Skeletal muscle satellite cell (primary cell): Measurements from ENCODE around the gene PDE10A.

ENCODE experiments used
- H3K27me3 ChIP-seq: 2 replicates; pipeline ENCODE4 v1.7.0; 2013; ENCODE audit warnings: low read length; ENCODE audit not compliant: control insufficient read depth, insufficient read depth
- H3K36me3 ChIP-seq: 2 replicates; pipeline ENCODE4 v1.7.0; 2013; ENCODE audit warnings: mild to moderate bottlenecking, control low read depth, low read length; ENCODE audit not compliant: insufficient read depth
- H3K4me1 ChIP-seq: 2 replicates; pipeline ENCODE4 v1.7.0; 2013; ENCODE audit warnings: low read length; ENCODE audit not compliant: control insufficient read depth, insufficient read depth
- H3K4me2 ChIP-seq: 2 replicates; pipeline ENCODE4 v1.7.0; 2013; ENCODE audit warnings: mild to moderate bottlenecking, low read length
- H3K4me3 ChIP-seq: 2 replicates; pipeline ENCODE4 v1.7.0; 2013; ENCODE audit warnings: low read length
- H3K9ac ChIP-seq: 2 replicates; pipeline ENCODE4 v1.7.0; 2013; ENCODE audit warnings: mild to moderate bottlenecking, low read depth, low read length, moderate library complexity
- H3K9me3 ChIP-seq: replicated peaks from 2 replicates; pipeline ENCODE4 v1.7.0; 2013; ENCODE audit warnings: mild to moderate bottlenecking, control low read depth, low read length

PDE10A gene

GRCh38 chr6:165404296-165404695, 258.7 kb downstream of the PDE10A start:
- Histone ChIP-seq H3K27me3 (no peaks in the 10 kb centered on the region), H3K36me3 (no peaks in the 10 kb centered on the region), H3K9ac (no peak overlapping the region), H3K4me3 (no peak overlapping the region), H3K4me2 (no peak overlapping the region), H3K4me1 (no peaks in the 10 kb centered on the region), H3K9me3 (no peaks in the 10 kb centered on the region)

DNA sequence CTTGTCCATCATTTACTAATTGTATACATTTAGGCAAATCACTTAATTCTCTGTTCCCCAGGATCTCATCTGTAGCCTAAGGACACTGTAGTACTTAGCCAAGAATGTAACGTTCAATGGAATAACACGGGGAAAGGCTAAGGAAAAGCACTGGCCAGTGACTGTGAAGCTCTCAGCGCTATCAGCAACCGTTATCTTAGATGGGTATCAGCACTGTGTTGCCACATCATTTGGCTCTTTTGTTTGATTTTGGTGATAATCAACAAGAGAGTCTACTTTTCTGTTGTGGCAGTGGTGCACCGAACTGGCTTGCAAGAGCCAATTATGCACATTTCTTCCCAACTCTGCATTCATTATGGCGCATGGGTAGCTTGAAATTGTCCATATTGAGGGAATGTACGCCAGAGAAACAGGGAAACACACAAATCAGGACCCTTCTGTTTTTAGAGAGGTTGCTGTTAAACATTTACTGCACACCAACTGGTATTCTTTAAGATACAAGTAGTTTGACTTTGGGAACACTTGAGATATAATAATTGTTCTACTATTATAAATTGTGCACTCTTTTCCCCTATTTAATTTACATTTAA, 259.9 kb downstream of the PDE10A start:
- Histone ChIP-seq H3K36me3 (no peaks in the 10 kb centered on the region), H3K4me3 (no peak overlapping the region), H3K4me1 (no peaks in the 10 kb centered on the region), H3K4me2 (no peak overlapping the region), H3K9me3 (no peaks in the 10 kb centered on the region), H3K9ac (no peak overlapping the region), H3K27me3 (no peaks in the 10 kb centered on the region)

- no peak overlapping the region for H3K4me3 ChIP-seq
- H3K9ac ChIP-seq, result no peak overlapping the region
- H3K4me1 ChIP-seq, result no peaks in the 10 kb centered on the region
- H3K27me3 ChIP-seq, result no peaks in the 10 kb centered on the region
- H3K9me3 ChIP-seq, result no peaks in the 10 kb centered on the region
- H3K36me3 ChIP-seq, result no peaks in the 10 kb centered on the region
- no peak overlapping the region for H3K4me2 ChIP-seq
These were observed 261.9 kb downstream of the PDE10A start for GRCh38 chr6:165401092-165401491.

DNA sequence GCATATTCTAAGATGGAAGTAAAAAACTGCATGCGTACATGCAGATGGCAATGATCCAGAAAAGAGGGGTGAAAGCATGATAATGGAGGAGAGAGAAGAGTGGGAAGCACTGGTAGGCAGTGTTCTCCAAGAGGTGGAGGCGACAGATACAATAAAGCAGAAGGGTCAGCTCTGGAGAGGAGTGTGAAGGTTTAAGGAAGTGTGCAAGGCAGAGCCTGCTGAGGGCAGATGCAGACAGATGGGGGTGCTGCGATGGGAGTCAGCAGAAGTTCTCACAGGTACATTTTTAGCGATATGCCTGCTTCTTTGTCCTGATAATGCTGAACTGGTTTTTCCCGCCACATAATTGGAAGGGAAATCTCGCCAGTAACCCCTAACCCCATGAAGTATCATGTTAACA, 272.6 kb downstream of the PDE10A start:
- Histone ChIP-seq H3K9me3 (no peaks in the 10 kb centered on the region), H3K9ac (no peak overlapping the region), H3K4me3 (no peak overlapping the region), H3K36me3 (no peaks in the 10 kb centered on the region), H3K27me3 (no peaks in the 10 kb centered on the region), H3K4me2 (no peak overlapping the region), H3K4me1 (no peaks in the 10 kb centered on the region)

GRCh38 chr6:165389534-165389933, 273.5 kb downstream of the PDE10A start:
- Histone ChIP-seq H3K4me3 (no peak overlapping the region), H3K27me3 (no peaks in the 10 kb centered on the region), H3K4me2 (no peak overlapping the region), H3K9ac (no peak overlapping the region), H3K36me3 (no peaks in the 10 kb centered on the region), H3K4me1 (no peaks in the 10 kb centered on the region), H3K9me3 (no peaks in the 10 kb centered on the region)

- Histone ChIP-seq H3K4me3 (no peak overlapping the region), H3K36me3 (no peaks in the 10 kb centered on the region), H3K4me2 (no peak overlapping the region), H3K27me3 (no peaks in the 10 kb centered on the region), H3K9ac (no peak overlapping the region), H3K4me1 (no peaks in the 10 kb centered on the region), H3K9me3 (no peaks in the 10 kb centered on the region)
These were observed 279.7 kb downstream of the PDE10A start for GRCh38 chr6:165383323-165383722.

DNA sequence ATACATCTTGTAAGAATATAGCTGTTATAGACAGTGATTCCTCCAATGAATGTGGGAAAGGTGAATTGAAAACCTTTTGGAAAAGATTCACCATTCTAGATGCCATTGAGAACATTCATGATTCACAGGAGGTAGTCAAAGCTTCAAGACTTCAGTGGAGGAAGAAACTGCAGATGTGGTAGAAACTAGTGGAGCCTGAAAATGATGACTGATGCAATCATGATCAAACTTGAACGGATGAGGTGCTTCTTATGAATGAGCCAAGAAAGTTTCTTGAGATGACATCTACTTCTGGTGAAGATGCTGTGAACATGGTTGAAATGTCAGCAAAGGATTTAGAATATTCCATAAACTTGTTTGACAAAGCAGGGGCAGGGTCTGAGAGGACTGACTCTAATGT, 286.9 kb downstream of the PDE10A start:
- Histone ChIP-seq H3K36me3 (no peaks in the 10 kb centered on the region), H3K4me2 (no peak overlapping the region), H3K9me3 (no peaks in the 10 kb centered on the region), H3K9ac (no peak overlapping the region), H3K4me1 (no peaks in the 10 kb centered on the region), H3K27me3 (no peaks in the 10 kb centered on the region), H3K4me3 (no peak overlapping the region)

- Histone ChIP-seq H3K36me3 (no peaks in the 10 kb centered on the region), H3K4me2 (no peak overlapping the region), H3K9ac (no peak overlapping the region), H3K4me1 (no peaks in the 10 kb centered on the region), H3K27me3 (no peaks in the 10 kb centered on the region), H3K9me3 (no peaks in the 10 kb centered on the region), H3K4me3 (no peak overlapping the region)
These were observed 297.7 kb downstream of the PDE10A start for GRCh38 chr6:165365371-165365770.

DNA sequence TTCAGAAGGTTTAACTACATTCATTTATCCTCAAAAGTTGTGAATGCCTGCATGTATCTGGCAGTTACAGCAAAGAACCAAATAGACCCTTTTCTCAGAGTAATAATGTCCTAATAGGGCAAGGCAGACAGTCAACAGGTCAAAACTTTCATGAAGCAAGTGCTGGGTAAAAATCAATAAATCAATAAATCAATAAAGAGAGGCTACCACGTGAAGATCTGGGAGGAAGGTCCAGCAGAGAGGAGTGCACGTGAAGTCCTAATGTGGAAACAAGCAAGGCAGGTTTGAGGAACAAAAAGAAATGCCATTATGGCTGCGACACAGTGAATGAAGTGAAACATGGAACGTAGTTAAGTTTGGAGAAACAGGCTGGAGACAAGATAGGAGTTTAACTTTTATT, 317.3 kb downstream of the PDE10A start:
- no peaks in the 10 kb centered on the region for H3K36me3 ChIP-seq
- H3K27me3 ChIP-seq, result no peaks in the 10 kb centered on the region
- no peaks in the 10 kb centered on the region for H3K4me1 ChIP-seq
- H3K9ac ChIP-seq, result no peak overlapping the region
- H3K4me3 ChIP-seq, result no peak overlapping the region
- no peaks in the 10 kb centered on the region for H3K9me3 ChIP-seq
- H3K4me2 ChIP-seq, result no peak overlapping the region

GRCh38 chr6:165340532-165340931, 322.5 kb downstream of the PDE10A start:
- Histone ChIP-seq H3K27me3 (no peaks in the 10 kb centered on the region), H3K4me3 (no peak overlapping the region), H3K9ac (no peak overlapping the region), H3K4me1 (no peaks in the 10 kb centered on the region), H3K9me3 (no peaks in the 10 kb centered on the region), H3K36me3 (no peaks in the 10 kb centered on the region), H3K4me2 (no peak overlapping the region)

- Histone ChIP-seq H3K36me3 (no peaks in the 10 kb centered on the region), H3K9ac (no peak overlapping the region), H3K27me3 (no peaks in the 10 kb centered on the region), H3K4me3 (no peak overlapping the region), H3K9me3 (no peaks in the 10 kb centered on the region), H3K4me1 (no peaks in the 10 kb centered on the region), H3K4me2 (no peak overlapping the region)
These were observed 337.4 kb downstream of the PDE10A start for GRCh38 chr6:165325609-165326008.

- no peaks in the 10 kb centered on the region for H3K36me3 ChIP-seq
- H3K9ac ChIP-seq, result no peak overlapping the region
- no peaks in the 10 kb centered on the region for H3K4me1 ChIP-seq
- no peaks in the 10 kb centered on the region for H3K9me3 ChIP-seq
- H3K4me3 ChIP-seq, result no peak overlapping the region
- H3K4me2 ChIP-seq, result no peak overlapping the region
- H3K27me3 ChIP-seq, result no peaks in the 10 kb centered on the region
These were observed 341.4 kb downstream of the PDE10A start for GRCh38 chr6:165321555-165322145.
